ENCODE data around the gene PAXX. TPM values are rescaled to one million over a fixed set of nuclear protein-coding genes. Genes with fewer than 3 reads are reported as not detected.

PAXX gene
- total RNA-seq, 1 donor, result 18.3 TPM

DNA sequence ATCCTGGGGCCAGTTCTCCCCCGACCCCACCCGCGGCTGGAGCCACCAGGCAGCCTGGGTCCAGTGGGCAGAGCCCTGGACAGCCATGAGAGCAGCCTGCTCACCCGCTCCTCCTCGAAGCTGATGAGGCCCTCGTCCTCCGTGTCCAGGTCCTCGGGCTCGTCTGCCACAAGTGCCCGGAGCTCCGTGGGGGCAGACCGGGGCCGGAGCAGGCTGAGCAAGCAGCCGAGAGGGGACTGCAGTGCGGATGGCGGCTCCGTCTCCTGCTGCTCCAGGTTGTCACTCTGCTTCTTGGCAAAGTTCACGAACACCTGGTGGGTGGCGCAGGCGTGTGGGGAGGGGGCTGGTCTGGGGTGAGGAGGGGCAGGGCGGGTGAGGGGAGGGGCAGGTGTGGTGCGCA, 16.1 kb downstream of the PAXX start:
- TF ChIP-seq CTCF (IDR thresholded peaks at IDR 0.05; ENCODE audit: insufficient read depth, low read length), result no peak
- H3K4me3 ChIP-seq (ENCODE audit: low read depth, low read length), result no peak overlapping the region
- no peak for DNase-seq (ENCODE audit: low read depth)

DNA sequence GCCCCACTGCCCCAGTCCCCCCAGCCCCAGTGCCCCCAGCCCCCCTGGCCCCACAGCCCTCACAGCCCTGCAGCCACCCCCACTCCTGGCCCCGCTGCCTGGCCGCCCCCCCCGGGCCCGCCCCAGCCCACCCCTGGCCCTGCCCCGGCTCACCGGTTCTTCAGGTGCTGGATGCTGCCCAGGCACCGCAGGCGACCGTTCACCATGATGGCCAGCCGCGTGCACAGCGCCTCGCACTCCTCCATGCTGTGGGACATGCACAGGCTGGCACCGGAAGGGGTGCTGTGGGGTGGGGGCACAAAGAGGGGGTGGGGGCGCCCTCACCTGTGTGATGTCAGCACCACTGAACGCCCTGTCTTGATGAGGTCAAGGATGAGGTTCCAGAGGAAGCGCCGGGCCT, 17.0 kb downstream of the PAXX start:
- H3K4me3 ChIP-seq (ENCODE audit: low read depth, low read length), result no peak overlapping the region
- no peak for TF ChIP-seq CTCF (IDR thresholded peaks at IDR 0.05; ENCODE audit: insufficient read depth, low read length)

DNA sequence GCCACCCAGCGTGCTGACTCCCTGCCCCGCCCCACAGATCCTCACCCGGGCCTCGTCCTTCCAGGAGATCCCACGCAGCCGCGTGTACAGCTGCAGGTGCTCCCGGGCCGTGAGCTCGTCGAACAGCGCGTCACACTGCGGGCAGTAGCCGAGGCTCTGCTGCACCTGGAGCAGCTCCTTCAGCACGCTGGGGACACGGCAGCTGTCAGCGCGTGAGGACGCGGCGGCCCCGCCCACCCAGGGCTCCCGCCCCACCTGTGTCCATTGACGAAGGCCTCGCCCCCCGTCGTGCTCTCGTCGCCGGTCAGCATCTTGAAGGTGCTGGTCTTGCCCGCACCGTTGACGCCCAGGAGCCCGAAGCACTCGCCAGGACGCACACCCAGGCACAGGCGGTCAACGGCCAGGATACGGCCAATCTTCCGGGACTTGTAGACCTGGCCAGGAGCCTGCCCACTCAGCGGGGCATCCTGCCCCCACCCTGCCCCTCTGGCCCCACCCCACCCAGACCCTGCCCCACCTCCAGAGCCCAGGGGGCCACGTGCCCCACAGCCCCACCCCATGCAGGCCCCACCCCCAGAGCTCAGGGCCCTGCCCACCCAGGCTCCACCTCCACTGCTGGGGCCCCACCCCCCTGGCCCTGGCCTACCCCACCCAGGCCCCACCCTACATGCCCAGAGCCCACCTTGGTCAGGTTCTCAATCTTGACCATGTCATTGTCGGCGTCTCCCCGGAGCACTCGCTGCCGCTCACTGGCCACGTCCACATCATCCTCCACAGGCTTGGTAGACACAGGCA, 17.9 kb downstream of the PAXX start:
- no peak for TF ChIP-seq CTCF (IDR thresholded peaks at IDR 0.05; ENCODE audit: insufficient read depth, low read length)
- H3K4me3 ChIP-seq (ENCODE audit: low read depth, low read length), result no peak overlapping the region
- DNase-seq (ENCODE audit: low read depth), result no peak

More for the DNA sequence above, 17.0 kb downstream of the PAXX start:
- DNase-seq (ENCODE audit: low read depth), result no peak

- no peak overlapping the region for H3K4me3 ChIP-seq (ENCODE audit: low read depth, low read length)
- DNase-seq (ENCODE audit: low read depth), result no peak
- TF ChIP-seq CTCF (IDR thresholded peaks at IDR 0.05; ENCODE audit: insufficient read depth, low read length), result no peak
These were observed 18.9 kb downstream of the PAXX start for GRCh38 chr9:137011156-137011555.

DNA sequence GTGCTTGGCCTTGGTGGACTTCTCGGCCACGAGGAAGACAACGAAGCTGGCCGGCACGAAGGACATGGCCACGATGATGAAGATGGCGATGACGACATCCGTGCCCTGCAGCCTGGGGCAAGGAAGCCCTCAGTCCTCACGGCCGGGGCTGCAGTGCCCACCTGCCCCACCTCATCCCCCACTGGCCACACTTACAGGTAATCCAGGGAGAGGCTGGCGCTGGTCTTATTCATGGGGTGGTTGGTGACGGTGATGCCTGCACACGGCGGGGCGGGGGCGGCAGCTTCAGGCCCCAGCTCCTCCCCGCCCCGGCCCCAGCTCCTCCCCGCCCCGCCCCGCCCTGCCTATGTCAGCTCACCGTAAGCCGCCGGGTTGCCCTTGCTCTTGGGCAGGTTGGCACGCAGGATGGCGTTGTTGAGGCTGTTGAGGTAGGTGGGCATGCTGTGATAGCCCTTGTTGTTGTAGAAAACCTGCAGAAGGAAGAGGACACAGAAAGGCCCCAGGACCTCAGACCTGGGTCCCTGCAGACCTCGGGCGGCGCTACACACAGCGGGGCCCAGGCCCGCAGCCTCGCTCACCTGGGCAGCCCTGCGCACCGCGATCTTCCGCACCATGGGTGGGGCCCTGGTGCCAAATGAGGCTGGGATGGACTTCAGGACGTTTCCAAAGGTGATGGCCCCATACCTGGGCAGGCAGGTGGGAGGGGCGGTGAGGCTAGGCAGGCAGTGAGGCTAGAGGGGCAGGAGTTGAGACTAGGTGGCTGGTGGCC, 19.9 kb downstream of the PAXX start:
- no peak overlapping the region for H3K4me3 ChIP-seq (ENCODE audit: low read depth, low read length)
- DNase-seq (ENCODE audit: low read depth), result no peak
- no peak for TF ChIP-seq CTCF (IDR thresholded peaks at IDR 0.05; ENCODE audit: insufficient read depth, low read length)

GRCh38 chr9:137012694-137013570, 20.7 kb downstream of the PAXX start:
- DNase-seq (ENCODE audit: low read depth), result no peak
- H3K4me3 ChIP-seq (ENCODE audit: low read depth, low read length), result no peak overlapping the region
- TF ChIP-seq CTCF (IDR thresholded peaks at IDR 0.05; ENCODE audit: insufficient read depth, low read length), result no peak
